GM18909 (cell line): Measurements from ENCODE around the gene MOAP1.
"Not testable (repeated sequence)": the region's sequence is repeated elsewhere in the genome, so short reads cannot be mapped to it uniquely, and the experiment has no call there.

Source experiments
- ATAC-seq: cut with Tn5 transposase; IDR thresholded peaks from one replicate; pipeline ENCODE4 v1.9.1; 2021; ENCODE audit warnings: mild to moderate bottlenecking; ENCODE audit not compliant: unreplicated experiment, poor library complexity

The MOAP1 gene, protein sequence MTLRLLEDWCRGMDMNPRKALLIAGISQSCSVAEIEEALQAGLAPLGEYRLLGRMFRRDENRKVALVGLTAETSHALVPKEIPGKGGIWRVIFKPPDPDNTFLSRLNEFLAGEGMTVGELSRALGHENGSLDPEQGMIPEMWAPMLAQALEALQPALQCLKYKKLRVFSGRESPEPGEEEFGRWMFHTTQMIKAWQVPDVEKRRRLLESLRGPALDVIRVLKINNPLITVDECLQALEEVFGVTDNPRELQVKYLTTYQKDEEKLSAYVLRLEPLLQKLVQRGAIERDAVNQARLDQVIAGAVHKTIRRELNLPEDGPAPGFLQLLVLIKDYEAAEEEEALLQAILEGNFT

DNA sequence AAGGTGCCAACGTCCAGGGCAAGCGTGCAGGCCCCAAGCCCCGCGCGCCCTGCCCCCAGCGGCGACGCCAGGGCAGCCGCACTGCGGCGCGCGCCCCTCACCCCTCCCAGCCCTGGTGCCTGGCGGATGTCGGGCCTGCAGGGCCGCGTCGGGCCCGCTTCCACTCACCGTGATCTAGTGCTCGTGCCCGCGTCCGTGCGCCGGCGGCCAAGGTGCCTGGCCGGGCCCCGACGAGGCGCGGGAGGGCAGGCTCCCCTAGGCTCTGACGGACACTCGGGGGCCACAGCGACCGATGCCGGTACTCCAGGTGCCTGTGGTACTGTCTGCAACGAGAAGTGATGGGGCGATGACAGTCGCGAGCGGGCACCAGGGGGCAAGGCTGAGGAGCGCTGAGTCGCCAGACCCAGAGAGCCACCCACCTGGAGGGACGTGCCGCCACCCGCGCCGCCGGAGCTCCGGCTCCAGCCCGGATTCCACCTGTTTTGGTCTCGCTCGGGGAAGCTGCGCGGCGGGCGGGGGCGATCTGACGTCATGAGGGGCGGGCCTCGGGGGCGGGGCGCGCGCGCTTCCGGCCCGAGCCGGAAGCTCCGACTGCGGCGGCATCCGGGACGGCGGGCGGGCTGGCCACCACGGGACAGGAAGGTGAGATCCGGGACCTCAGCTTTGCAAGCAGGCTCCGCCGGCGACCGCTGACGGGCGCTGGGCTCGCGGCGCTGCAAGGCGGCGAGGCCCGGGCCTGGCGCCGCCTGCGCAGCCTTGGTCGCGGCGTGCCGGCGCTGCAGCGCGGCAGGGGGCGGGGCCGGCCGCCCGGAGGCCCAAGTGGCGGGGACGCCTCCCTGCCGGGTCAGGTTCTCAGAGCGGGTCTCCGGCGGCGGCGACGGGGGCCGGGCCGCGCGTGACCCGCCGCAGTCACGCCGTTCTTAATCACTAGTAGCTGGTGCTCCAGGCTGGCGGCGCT, at the start of gene MOAP1, which contains the start of gene LYSET:
Gene MOAP1 (minus strand): TSS at position 507 of the 958 bp plus-strand sequence. CDS start 655 bp downstream, outside the sequence.
Gene LYSET (plus strand): TSS at position 927 of the 958 bp plus-strand sequence. CDS start 89 bp downstream, outside the sequence.
- peak; percentile 87 for ATAC-seq

GRCh38 chr14:93233078-93233477, 48.4 kb upstream of the MOAP1 start:
- not testable (repeated sequence) for ATAC-seq

- ATAC-seq, result no peak
Observed at GRCh38 chr14:93232159-93232558, 47.5 kb upstream of the MOAP1 start.

DNA sequence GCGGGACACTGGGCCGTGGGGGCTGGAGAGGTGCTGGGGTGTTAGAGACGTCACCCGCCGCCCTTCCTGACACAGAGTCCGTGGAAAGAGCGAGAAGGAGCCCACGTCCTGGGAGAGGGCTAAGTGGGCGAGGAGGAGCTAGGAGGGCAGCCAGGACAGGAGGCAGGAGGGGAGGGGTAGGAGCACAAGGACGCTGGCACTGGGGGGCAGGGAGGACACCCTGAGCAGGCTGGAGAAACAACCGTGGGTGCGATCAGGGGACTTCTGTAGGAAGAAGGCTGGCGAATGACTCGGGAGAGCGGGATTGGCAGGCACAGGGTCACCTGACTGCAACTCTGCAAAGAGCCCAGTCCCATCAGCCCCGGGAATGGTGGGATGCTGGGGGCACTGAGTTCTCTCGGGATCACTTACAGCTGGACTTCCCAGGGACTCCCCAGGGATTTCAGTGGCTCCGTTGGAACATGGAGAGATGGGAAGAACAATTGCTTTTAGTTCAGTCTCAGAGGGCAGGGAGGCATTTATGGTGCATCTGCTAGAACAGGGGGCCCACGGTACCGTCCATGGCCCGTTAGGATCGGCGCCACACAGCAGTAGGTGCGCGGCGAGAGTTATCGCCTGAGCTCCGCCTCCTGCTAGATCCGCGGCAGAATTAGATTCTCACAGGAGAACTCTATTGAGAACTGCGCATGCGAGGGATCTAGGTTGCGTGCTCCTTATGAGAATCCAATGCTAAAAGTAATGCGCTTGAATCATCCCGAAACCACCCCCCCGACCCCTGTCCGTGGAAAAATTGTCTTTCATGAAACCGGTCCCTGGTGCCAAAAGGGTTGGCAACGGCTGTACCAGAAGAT, 46.7 kb upstream of the MOAP1 start:
- ATAC-seq, result no peak

DNA sequence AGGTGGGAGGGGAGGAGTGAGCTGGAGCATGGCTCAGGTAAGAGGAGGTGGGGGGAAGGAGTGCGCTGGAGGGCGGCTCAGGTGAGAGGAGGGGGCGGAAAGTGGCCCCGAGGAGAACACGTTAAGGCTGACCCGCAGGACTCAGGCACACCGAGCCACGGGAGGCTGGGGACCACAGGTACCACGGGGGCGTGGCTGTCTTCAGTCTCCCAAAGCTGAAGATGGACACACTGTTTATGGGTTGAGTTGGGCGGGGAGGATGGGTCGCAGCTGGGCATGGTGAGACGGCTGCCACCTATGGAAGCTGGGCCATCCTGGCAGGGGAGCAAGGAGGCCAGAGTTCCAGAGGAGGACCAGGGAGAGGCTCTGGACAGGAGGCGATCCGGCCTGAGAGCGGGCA, 45.8 kb upstream of the MOAP1 start:
- no peak for ATAC-seq

GRCh38 chr14:93228550-93228949, 43.9 kb upstream of the MOAP1 start:
- ATAC-seq, result no peak

- ATAC-seq, result no peak
Observed at GRCh38 chr14:93223565-93223964, 38.9 kb upstream of the MOAP1 start.

DNA sequence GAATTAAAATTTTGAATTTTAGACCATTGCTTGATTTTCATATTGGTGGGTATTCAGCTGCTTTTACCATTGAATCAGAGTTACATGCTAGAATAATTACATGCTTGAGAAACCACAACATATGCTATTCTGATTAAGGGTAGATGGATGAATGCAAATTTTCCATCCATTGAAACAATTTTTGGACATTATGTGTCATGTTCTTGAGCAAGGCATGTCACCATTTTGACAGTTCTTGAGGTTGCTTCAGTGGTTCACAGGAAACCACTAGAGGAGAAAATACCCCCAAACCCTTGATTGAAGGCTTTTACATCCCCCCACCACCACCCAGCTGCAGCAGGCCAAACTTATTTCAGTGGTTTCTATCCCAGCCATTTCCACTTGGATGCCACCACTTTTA, 35.8 kb upstream of the MOAP1 start:
- no peak for ATAC-seq

DNA sequence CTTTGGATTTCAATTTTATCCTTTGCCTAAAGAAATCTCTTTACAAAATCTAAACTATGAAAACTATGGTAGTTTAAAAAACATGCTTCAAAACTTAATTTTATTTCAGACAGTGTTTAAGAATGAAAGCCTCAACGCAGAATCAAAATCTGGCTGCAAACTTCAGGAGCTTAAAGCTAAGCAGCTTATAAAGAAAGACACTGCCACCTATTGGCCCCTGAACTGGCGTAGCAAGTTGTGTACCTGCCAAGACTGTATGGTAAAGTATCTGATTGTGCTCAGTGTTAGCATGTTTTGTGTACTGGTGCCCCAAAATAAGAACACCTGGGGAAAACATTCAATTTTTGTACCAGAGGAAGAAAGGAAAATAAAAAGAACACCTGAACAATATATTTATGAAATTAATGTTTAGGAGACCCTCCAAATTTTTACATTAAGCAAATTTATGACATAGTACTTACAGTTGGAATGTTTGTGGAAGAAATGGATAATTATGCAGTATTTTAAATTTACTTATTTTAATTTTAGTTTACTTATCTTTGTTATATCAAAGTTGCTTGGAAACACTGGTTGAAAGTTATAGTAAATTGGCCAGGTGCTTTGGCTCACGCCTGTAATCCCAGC, 34.5 kb upstream of the MOAP1 start:
- ATAC-seq, result peak; percentile 57

DNA sequence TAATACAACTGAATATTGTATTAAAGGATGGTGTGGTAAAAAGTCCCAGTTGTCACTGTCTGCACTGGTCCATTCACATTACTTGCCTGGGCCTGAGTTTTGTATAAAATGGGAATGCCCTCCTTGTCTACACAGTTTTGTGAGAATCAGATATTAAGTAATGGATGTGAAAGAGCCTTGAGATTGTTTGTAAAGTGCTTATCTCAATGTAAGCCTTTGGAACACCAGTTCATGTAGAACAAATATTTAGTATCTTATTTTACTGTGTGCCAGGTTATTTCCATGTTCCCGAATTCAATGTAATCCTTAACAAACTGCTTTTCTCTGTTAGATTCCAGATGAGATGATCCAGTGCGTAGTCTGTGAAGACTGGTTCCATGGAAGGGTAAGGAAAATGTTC, 29.9 kb upstream of the MOAP1 start:
- no peak for ATAC-seq

- peak; percentile 69 for ATAC-seq
Observed at GRCh38 chr14:93212432-93212831, 27.7 kb upstream of the MOAP1 start.

DNA sequence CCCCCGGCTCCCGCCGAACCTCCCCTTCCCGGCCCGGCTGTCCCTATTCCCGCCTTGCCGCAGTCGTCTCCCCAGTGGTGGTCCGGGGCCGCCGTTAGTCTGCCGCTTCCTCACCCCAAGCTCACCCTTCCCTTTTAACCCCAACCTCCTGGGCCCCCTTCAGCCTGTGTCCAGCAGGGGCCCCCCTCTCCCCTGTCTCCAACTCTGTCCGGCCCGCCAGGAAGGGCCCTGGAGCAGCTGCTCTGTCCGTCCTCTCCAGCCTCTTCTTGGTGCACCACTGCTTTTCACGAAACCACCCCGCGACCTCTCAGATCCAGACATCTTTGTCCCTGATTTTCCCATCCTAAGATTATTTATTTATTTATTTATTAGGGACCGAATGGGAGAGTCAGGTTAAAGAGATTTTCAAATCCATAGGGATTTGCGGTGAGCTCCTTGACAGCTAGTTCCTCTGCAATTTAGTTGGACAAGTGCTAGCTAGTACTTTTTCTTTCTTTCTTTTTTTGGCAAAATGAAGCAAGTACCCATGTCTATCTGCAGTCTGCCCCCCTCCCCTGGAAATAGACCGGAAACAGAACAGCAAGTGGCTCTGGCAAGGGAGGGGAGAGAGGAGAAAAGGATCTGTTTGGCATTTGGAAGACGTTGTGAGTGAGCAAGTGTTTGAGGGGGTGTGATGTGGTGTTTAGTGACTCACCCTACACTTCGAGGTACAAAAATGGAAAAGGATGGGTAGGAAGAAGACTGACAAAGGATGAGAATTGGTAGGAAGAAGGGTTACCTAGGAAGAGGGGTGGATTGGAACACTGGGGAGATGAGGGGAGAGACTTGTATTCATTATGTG, 23.0 kb upstream of the MOAP1 start:
- peak; percentile 35 for ATAC-seq

GRCh38 chr14:93206793-93207467, 22.2 kb upstream of the MOAP1 start, which contains the start of the genes GON7 and UBR7:
GON7 (minus strand) TSS chr14:93207065; CDS start chr14:93207037, 28 bp downstream.
UBR7 (plus strand) TSS chr14:93207256; CDS start chr14:93207292, 36 bp downstream.
- peak; percentile 90 for ATAC-seq

DNA sequence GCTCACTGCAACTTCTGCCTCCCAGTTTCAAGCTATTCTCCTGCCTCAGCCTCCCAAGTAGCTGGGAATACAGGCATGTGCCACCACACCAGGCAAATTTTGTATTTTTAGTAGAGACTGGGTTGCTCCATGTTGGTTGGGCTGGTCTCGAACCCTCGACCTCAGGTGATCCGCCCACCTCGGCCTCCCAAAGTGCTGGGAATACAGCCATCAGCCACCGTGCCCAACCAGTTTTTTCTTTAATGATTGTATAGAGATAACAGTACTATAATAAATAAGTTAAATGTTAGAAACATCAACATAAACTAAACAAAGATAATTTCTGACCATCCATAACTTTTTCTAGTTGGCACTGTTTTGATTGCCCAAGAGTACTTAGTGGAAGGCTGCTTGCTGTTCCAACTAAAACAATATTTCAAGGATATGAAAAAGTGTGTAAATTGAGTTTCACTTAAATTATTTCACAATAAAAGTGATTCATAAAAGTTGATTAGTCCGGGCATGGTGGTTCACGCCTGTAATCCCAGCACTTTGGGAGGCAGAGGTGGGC, 16.5 kb upstream of the MOAP1 start:
- no peak for ATAC-seq

DNA sequence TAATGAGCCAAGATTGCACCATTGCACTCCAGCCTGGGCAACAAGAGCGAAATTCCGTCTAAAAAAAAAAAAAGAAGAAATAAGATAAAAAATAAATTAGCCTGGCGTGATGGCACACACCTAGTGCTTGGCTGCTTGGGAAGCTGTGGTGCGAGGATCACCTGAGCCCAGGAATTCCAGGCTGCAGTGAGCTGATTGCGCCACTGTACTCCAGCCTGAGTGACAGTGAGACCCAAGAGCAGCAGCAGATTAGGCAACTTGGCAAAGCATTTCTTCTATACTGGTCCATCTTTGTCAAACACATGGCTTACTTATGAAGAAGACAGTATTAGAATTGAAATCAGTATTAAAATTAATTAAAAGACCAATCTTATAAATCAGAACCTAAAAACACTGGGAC, 15.9 kb upstream of the MOAP1 start:
- ATAC-seq, result no peak

DNA sequence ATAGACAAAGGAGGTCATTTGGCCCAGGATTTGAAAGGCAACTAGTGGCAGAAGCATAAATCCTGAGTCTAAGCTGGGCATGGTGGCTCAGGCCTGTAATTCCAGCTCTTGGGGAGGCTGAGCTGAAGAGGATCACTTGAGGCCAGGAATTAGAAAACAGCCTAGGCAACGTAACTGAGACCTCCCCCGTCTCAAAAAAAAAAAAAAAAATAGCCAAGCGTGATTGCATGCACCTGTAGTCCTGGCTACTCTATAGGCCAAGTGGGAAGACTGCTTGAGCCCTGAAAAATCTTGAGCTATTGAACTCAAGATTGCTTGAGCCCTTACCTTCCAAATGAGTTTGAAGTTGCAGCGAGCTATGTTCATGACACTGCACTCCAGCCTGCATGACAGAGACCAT, 14.3 kb upstream of the MOAP1 start:
- no peak for ATAC-seq

DNA sequence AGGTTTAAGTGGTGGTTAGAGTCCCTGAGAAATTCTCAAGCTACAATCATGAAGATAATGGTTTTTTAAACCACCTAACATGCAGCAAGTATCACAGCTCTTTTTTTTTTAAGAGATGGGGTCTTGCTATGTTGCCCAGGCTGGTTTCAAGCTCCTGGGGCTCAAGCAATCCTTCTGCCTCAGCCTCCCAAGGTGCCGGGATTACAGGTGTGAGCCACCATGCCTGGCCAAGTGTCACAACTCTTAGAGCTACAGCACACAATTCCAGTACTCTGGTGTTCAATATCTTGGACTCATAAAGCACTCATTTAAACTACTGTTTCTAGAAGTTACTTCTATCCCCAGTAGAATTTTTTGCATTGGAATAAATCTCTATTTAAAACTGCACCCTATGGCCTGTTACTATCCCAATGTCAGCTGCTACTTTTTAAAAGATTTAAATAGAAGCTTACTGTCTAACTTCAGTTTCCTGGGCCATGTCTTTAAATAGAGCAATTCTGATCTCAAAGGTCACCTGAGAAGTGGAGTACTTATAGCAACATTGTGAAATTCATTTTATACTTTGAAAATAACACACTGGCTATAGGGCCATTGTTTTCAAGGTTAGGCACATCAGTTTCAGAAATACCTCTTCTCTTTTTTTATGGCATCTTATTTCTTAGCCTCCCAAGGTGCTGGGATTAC, 10.8 kb upstream of the MOAP1 start:
- no peak for ATAC-seq
